Fibroblast of villous mesenchyme (primary cell): ENCODE results near the gene APC. TPM values are rescaled to one million over a fixed set of nuclear protein-coding genes. Genes with fewer than 3 reads are reported as not detected.

Source experiments
- DNase-seq: peaks from one replicate; pipeline ENCODE4 v3.0.0-alpha.2; 2010; ENCODE audit warnings: low read depth
- H3K4me3 ChIP-seq: 2 replicates; pipeline ENCODE4 v1.5.1; 2011; ENCODE audit warnings: low read depth, mild to moderate bottlenecking, low read length
- CTCF ChIP-seq: IDR thresholded peaks from 2 replicates; pipeline ENCODE4 v1.5.1; 2012; ENCODE audit warnings: low read depth, mild to moderate bottlenecking, low read length; ENCODE audit not compliant: insufficient read depth
- total RNA-seq: library from RNA; depleted of rRNA; stranded (reverse); fragments of >200 nt; gene quantifications from 2 replicates; pipeline ENCODE4 v1.2.3, GENCODE V29; 2012

The APC gene
- total RNA-seq, 1 donor = 69.1 TPM

- no peak for DNase-seq
- no peak overlapping the region for H3K4me3 ChIP-seq
- TF ChIP-seq CTCF = no peak
Measured at GRCh38 chr5:112706446-112707016, 31.2 kb upstream of the APC start.

- H3K4me3 ChIP-seq = peak overlapping the region; percentile 91
- no peak for TF ChIP-seq CTCF
- DNase-seq = peak; percentile 98
Measured at GRCh38 chr5:112707187-112708102, 30.2 kb upstream of the APC start.

- no peak for DNase-seq
- no peak for TF ChIP-seq CTCF
- H3K4me3 ChIP-seq = peak overlapping the region; percentile 91
Measured at GRCh38 chr5:112708103-112708622, 29.5 kb upstream of the APC start.

- H3K4me3 ChIP-seq = peak overlapping the region; percentile 91
- no peak for TF ChIP-seq CTCF
- no peak for DNase-seq
Measured at GRCh38 chr5:112709416-112709815, 28.3 kb upstream of the APC start.

GRCh38 chr5:112710896-112711295 lies 26.8 kb upstream of the APC start:
- H3K4me3 ChIP-seq = no peak overlapping the region
- TF ChIP-seq CTCF = no peak
- DNase-seq = no peak

- no peak for DNase-seq
- no peak overlapping the region for H3K4me3 ChIP-seq
- no peak for TF ChIP-seq CTCF
Measured at GRCh38 chr5:112711436-112711835, 26.2 kb upstream of the APC start.
